ENCODE data around the gene CLPTM1. TPM values are rescaled to one million over a fixed set of nuclear protein-coding genes. Genes with fewer than 3 reads are reported as not detected.

The CLPTM1 gene
- total RNA-seq, 1 donor from 2014 or later = 98.8 TPM

- Mint-ChIP-seq H3K27me3 (no peaks in the 10 kb centered on the region), H3K9me3 (ENCODE audit: low read depth) (no peaks in the 10 kb centered on the region), H3K4me3 (ENCODE audit: low read depth) (no peak overlapping the region), H3K27ac (peak overlapping the region; percentile 41), H3K36me3 (ENCODE audit: insufficient read depth) (peaks cover 8% of the 10 kb centered on the region), H3K4me1 (ENCODE audit: low read depth) (no peaks in the 10 kb centered on the region)
- TF ChIP-seq CTCF (IDR thresholded peaks at IDR 0.05; ENCODE audit: unreplicated experiment) = no peak
- DNase-seq (ENCODE audit: low spot score, unreplicated experiment) = no peak
These were observed 31.2 kb downstream of the CLPTM1 start for GRCh38 chr19:44986389-44986788.

GRCh38 chr19:44987148-44987675 lies 32.0 kb downstream of the CLPTM1 start:
- Mint-ChIP-seq H3K9me3 (ENCODE audit: low read depth) (no peaks in the 10 kb centered on the region), H3K27ac (no peak overlapping the region), H3K27me3 (no peaks in the 10 kb centered on the region), H3K4me3 (ENCODE audit: low read depth) (no peak overlapping the region), H3K36me3 (ENCODE audit: insufficient read depth) (peaks cover 8% of the 10 kb centered on the region), H3K4me1 (ENCODE audit: low read depth) (no peaks in the 10 kb centered on the region)
- no peak for DNase-seq (ENCODE audit: low spot score, unreplicated experiment)
- TF ChIP-seq CTCF (IDR thresholded peaks at IDR 0.05; ENCODE audit: unreplicated experiment) = no peak

- DNase-seq (ENCODE audit: low spot score, unreplicated experiment) = no peak
- peaks cover 8% of the 10 kb centered on the region for H3K36me3 Mint-ChIP-seq (ENCODE audit: insufficient read depth)
- no peak overlapping the region for H3K27ac Mint-ChIP-seq
- no peak for TF ChIP-seq CTCF (IDR thresholded peaks at IDR 0.05; ENCODE audit: unreplicated experiment)
- H3K4me1 Mint-ChIP-seq (ENCODE audit: low read depth) = no peaks in the 10 kb centered on the region
- H3K27me3 Mint-ChIP-seq = no peaks in the 10 kb centered on the region
- no peaks in the 10 kb centered on the region for H3K9me3 Mint-ChIP-seq (ENCODE audit: low read depth)
- no peak overlapping the region for H3K4me3 Mint-ChIP-seq (ENCODE audit: low read depth)
These were observed 33.1 kb downstream of the CLPTM1 start for GRCh38 chr19:44988273-44988672.

GRCh38 chr19:44988896-44989556 lies 33.8 kb downstream of the CLPTM1 start:
- no peak overlapping the region for H3K4me3 Mint-ChIP-seq (ENCODE audit: low read depth)
- H3K9me3 Mint-ChIP-seq (ENCODE audit: low read depth) = no peaks in the 10 kb centered on the region
- H3K4me1 Mint-ChIP-seq (ENCODE audit: low read depth) = no peaks in the 10 kb centered on the region
- peak; percentile 61 for TF ChIP-seq CTCF (IDR thresholded peaks at IDR 0.05; ENCODE audit: unreplicated experiment)
- H3K27ac Mint-ChIP-seq = no peak overlapping the region
- DNase-seq (ENCODE audit: low spot score, unreplicated experiment) = peak; percentile 47
- peaks cover 13% of the 10 kb centered on the region for H3K36me3 Mint-ChIP-seq (ENCODE audit: insufficient read depth)
- H3K27me3 Mint-ChIP-seq = no peaks in the 10 kb centered on the region

GRCh38 chr19:44990459-44990858 lies 35.3 kb downstream of the CLPTM1 start:
- no peaks in the 10 kb centered on the region for H3K9me3 Mint-ChIP-seq (ENCODE audit: low read depth)
- no peaks in the 10 kb centered on the region for H3K4me1 Mint-ChIP-seq (ENCODE audit: low read depth)
- no peak for DNase-seq (ENCODE audit: low spot score, unreplicated experiment)
- H3K4me3 Mint-ChIP-seq (ENCODE audit: low read depth) = no peak overlapping the region
- no peak for TF ChIP-seq CTCF (IDR thresholded peaks at IDR 0.05; ENCODE audit: unreplicated experiment)
- no peaks in the 10 kb centered on the region for H3K27me3 Mint-ChIP-seq
- H3K36me3 Mint-ChIP-seq (ENCODE audit: insufficient read depth) = peaks cover 11% of the 10 kb centered on the region
- H3K27ac Mint-ChIP-seq = no peak overlapping the region

Measured in progenitor cell of endocrine pancreas (in vitro differentiated cells).